Measurements from ENCODE around the gene HEPACAM.

HEPACAM gene

DNA sequence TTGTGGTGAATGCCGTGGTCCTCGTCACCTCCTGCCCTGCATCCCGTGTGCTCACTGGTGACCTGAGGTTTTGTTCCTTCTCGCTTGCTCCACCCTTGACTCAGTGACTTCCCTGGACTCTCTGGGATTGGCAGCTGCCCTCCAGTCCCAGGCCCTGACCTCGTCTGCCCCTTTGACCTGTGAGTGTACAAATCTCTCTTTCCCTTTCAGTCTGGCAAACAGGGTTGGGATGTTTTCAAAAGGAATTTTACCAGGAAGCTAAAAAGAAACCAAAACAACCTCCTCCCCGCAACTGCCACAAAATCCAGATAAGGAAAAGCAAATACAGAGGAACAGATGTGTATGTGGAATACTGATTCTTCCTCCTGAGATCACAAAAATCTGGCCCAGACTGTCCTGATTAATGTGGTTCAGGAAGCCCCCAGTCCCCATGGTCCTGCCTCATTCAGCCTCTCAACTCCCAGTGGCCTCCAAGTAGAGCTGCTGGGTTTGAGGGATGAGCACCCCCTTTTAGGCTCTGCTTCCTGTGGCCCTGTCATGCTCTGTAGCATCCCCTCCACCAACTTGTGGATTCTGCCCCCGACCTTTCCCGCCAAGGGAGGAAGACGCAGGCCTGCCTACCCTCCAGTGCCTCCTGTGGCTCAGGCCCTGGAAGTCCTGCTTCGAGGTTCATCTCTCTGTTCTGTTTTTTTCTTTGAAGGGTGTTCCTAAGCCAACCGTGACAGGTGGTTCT lies 53.3 kb downstream of the HEPACAM start:
- DNase-seq: no peak

DNA sequence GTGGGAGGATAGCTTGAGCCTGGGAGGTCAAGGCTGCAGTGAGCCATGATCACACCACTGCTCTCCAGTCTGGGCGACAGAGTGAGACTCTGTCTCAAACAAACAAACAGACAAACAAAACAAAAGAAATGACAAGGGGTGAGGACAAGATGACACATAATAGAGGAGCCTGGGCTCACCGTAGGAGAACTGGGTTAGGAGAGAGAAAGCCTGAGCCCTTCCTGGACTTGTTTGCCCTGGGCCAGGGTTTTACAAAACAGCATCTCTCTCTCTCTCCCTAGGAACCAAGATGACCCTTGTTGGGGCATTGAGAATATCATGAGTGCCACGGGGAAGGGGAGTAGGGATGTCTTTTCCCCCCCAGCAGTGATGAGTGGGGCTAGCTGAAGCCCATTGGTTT lies 54.9 kb downstream of the HEPACAM start:
- no peak for DNase-seq

DNA sequence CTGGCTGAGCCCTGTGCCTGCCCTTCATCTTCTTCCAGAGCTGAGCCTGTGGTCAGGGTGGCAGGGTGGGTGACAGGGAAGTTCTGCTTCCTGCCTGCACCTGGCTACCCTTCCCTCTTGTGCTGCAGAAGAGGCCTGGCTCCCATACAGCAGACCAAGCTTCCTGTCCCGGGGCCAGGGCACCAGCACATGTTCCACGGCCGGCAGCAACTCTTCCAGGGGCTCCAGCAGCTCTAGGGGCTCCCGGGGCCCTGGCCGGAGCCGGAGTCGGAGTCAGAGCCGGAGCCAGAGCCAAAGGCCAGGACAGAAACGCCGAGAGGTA lies 55.6 kb downstream of the HEPACAM start:
- no peak for DNase-seq

DNA sequence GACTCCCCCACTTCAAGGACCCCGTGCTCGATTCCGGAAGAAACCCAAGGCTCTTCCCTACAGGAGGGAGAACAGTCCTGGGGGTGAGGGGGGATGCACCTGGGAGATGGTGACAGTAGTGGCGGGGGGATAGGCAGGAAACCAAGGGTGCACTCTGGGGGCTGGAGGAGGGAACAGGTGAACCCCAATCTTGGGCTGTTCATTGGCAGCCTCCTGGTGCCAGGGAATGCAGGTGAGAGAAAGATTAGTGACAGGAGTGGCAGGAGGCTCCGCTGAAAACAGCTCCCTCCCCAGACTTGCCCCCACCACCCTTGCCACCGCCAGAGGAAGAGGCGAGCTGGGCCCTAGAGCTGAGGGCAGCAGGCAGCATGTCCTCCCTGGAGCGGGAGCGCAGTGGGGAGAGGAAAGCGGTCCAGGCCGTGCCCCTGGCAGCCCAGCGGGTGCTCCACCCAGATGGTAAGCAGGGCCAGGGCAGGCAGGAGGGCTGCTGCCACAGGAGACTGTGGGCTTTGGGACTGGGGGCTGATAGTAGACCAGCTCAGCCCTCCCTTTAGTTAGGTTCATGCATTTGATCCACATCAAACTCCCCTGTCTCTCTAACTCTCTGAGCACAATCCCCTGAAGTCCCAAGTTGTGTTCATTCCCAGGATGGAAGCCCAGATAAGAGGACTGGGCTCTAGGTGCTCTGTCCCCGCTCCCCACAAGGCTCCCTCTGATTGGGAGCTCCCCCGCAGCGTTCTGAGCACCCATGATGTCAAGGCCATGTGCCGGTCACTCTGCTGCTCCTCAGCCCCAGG lies 56.2 kb downstream of the HEPACAM start:
- DNase-seq: no peak

DNA sequence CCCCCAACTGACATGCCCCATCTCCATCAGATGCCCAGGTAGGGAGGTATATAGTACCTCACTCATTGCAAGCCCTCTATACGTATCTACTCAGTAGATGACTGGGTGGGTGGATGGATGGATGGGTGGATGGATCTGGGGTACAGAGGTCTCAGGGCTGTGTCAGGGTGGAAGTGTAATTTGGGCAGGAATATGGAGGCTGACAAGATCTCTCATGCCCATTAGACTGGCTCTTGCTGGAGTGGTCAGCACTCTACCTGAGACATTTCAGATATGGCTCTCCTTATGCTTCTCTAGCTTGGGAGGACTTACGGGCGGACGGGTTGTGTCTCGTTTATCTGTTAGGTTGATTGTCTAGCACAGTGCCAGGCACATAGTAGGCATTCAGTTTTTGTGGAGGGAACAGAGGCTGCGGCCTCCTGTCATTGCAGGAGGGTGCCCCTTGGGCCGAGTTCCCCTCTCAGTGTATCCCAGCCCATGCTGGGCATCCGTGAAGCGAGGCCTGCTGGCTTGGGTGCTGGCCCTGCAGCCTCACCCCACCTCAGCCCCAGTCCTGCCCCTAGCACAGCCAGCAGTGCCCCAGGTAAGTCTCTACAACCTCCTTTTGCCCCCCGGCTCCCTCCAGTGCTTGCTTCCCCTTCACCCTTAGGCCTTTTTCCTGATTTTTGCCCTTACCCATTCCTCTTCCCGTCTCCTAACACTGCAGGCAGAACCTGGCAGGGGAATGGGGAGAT lies 56.9 kb downstream of the HEPACAM start:
- no peak for DNase-seq

DNA sequence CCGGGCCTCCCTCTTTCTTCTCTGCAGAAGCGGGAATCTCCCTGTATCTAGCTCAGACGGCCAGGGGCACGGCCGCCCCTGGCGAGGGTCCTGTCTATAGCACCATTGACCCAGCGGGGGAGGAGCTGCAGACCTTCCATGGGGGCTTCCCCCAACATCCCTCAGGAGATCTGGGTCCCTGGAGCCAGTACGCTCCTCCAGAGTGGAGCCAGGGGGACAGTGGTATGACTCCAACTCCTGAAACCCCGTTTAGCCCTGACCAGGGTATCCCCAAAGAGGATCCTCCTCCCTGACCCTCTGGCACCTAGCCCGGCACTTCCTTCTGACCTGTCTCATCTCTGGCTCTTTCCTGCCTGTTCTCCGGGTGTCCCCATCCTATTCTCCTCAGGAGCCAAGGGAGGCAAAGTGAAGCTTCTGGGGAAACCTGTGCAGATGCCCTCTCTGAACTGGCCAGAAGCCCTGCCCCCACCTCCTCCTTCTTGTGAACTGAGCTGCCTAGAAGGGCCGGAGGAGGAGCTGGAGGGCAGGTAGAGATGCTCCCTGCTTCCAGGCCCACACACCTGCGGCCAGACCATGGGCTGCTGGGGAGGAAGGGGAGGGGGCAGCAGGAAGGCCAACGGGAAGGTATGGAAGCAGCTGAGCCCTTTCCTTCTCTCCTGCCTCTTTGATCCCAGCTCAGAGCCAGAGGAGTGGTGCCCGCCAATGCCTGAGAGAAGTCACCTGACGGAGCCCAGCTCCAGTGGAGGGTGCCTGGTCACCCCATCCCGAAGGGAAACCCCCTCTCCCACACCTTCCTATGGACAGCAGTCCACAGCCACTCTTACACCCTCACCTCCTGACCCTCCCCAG lies 57.7 kb downstream of the HEPACAM start:
- no peak for DNase-seq

DNA sequence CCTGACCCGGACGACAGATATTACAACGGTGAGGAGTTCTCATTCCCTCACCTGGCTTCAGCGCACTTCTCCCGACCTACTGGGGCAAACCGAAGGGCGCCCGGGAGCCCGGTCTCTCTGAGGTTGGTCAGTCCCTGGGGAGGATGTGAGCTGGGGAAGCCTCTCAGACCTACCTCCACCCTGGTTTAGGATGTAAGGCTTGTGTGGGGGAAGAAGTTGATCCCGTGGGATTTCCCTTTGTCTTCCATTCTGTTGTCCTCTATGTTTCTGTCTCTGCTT lies 58.3 kb downstream of the HEPACAM start:
- no peak for DNase-seq

DNA sequence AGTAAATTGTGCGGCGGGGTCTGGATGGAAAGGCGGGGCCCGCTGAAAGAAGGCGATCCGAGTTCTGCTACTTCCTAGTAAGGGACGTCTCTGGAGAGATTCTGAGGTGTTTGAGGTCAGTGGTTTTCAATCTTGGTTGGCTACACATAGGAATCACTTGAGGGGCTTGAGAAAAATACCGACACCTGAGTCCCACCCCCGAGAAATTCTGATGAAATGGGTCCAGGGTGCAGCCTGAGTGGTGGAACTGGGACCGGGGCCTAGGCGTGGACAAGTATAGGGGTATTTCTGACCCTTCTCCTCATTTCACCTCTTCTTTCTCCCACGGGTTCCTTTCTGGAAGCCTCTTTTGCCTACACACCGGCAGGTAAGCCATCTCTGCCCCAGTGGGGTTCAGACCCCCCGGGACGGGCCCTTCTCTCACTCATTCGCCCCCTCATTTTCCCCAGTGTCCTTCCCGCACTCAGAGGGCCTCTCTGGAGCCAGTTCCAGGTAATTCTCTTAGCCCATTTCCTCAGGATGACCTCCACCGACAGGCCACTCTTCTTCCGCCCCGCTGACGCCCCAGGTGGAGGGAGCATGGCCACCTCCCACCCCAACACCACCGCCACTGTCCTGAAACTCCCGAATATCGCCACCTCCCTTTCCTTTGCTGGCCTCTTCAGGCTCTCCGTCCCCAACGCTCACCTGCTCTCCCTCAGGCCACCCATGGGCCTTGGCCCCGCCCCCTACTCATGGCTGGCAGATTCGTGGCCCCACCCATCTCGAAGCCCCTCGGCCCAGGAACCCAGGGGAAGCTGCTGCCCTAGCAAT lies 58.8 kb downstream of the HEPACAM start:
- no peak for DNase-seq

DNA sequence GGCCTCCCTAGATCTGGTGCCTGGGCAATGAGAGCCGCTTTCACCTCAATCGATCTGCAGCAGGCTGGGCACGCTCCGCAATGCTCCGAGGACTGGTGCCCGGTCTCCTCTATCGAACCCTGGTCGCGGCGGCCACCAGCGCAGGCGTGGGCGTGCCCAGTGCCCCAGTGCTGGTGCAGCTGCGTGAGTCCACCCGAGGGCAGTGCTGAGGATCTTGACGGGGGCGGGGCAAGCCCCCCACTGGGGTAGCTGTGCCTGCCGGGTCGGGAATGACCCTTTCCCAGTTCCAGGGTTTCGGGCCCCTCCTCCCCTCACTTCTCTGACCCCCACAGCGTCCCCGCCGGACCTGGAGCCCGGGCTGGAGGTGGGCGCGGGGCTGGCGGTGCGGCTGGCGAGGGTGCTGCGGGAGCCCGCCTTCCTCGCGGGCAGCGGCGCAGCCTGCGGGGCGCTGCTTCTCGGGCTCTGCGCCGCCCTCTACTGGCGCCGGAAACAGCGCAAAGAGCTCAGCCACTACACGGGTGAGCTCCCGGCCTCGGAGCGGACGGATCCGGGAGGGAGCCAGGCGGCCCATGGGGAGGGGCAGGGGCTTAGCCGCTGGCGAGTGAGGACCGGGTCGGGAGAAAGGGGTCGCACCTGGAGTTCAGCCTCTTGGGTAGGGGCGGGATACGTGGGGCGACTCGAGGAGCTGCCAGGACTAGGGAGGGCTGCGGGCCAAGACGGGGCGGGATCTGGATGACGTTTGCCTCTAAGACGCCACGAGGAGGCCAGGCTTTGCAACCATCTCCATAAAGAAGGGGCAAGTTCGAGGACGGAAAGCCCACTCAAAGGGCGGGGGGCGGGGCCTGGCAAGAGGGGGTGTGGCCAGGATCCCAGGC lies 59.7 kb downstream of the HEPACAM start:
- peak; percentile 84 for DNase-seq

DNA sequence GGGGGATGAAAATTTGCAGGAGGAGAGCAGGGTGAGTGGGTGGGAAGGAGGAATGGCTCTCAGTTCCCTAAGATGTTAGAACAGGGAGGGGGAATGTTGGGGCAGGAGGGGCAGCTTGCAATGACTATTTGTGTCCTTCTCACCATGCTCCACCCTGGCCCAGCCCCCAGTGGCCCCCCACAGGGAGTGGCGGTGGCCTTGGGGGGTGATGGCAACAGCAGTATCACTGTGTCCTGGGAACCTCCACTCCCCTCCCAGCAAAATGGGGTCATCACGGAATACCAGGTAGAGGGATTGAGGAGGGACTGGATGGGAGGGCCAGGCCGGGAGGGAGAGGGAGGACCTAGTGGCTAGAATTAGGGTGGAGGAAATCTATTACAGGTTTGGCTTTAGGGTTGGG lies 60.4 kb downstream of the HEPACAM start:
- DNase-seq: no peak

DNA sequence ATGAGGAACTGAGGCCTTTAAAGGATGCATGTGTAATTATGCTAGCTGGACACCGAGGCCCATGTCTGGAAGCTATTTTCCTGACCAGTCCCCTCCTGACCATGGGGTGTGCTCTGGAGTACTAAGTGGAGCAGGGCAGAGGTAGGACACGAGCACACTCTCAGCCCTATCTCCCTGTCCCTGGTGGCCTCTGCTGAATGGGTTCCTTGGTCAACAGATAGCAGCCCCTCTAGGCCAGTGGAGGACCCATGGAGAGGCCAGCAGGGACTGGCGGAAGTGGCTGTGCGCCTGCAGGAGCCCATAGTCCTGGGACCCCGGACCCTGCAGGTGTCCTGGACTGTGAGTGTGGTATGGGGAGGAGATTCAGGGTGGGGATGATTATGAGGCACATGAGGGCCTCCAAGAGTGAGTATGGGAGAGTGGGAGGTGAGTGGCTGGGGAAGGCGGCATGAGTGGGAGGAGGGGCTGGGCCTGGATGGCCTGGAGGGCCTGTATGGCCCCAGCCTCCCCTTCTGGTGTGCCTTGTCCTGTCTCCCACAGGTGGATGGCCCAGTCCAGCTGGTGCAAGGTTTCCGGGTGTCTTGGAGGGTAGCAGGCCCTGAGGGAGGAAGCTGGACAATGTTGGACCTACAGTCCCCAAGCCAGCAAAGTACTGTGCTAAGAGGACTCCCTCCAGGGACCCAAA lies 61.1 kb downstream of the HEPACAM start:
- no peak for DNase-seq

DNA sequence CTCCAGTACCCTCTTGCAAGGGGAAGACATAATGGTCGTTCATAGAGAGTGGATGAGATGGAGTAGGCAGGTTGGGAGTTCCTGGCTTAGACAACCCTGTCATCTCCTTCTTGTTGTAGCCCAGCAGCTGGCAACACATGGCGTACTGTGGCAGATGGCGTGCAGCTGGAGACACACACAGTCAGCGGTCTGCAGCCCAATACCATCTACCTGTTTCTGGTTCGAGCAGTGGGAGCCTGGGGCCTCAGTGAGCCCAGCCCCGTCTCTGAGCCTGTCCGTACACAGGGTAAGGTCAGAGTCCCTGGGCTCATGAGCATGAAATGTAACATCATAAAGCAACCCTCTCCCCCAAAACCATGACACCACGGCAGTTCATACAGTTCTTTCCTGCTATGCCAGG lies 61.9 kb downstream of the HEPACAM start:
- DNase-seq: no peak

DNA sequence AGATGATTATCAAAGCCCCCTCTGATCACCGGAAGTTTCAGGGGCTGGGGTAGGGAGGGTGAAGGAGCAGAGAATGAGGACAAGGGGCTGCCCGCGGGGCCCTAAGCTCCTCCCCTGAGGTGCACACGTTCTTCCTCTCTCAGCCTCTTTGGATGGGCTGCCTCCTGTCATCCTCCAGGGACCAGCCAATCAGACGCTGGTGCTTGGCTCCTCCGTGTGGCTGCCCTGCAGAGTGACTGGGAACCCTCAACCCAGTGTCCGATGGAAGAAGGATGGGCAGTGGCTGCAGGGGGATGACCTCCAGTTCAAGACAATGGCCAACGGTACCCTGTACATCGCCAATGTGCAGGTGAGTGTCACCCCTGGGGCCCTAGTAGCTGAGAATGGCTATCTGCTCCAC lies 63.1 kb downstream of the HEPACAM start:
- no peak for DNase-seq

DNA sequence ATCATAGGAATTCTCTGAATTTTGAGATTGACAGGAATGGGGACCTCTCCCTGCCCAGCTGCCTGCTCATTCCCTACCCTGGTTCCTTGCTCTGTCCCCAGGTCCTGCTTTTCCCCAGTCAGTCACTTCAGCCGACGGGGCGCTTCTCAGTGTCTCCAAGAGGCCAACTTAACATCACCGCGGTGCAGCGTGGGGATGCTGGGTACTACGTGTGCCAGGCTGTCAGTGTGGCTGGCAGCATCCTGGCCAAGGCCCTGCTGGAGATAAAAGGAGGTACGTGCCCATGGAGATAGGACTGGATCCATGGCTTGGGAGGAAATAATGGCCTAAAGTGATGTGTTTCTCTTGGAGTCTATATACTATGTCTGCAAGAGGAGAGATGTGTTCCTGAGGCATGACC lies 63.6 kb downstream of the HEPACAM start:
- DNase-seq: no peak

DNA sequence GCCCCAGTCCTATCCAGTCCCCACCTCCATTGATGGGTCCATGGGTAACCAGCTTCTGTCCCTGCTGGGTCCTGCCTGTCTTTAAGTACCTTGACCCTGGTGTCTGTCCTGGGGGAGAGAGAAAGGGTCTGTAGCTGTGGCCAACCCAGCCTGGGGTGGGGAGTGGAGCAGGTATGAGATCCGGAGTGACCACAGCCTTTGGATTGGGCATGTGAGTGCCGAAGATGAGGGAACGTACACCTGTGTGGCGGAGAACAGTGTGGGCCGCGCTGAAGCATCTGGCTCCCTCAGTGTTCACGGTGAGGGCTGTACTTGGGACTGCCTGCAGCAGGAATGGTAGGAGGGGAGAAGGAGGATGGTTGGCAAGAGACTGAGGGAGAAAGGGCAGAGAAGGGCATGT lies 65.4 kb downstream of the HEPACAM start:
- DNase-seq: no peak

DNA sequence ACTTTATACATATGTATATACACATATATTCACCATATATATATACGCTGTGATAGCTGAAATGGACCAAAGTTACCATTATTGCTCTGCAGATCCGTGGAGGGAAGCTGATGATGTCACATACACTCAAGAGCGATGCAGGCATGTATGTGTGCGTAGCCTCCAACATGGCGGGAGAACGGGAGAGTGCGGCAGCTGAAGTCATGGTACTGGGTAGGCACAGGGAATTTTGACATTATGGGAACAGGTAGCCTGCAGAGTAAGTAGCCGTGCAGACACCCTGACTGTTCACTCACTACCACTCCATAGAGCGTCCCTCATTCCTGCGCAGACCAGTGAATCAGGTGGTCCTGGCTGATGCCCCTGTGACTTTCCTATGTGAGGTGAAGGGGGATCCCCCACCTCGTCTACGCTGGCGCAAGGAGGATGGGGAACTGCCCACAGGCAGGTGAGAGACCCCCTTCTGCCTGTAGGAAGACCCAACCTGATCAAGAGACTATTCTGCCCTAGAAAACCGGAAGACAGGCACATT lies 65.9 kb downstream of the HEPACAM start:
- no peak for DNase-seq

DNA sequence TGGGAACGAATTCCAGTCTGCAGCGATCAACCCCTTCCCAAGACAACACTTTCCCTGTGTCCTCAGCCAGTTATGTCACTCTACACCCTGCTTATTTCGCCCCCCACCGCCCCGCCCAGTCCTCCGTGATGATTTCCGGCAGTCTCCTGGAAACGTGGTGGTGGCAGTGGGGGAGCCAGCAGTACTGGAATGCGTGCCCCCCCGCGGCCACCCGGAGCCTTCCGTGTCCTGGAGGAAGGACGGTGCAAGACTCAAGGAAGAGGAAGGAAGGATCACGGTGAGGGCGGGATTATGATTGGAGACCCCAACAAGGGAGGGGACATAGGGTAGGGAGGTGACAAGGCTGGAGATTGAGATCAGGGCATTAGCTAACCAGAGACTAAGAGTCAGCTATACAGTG lies 66.5 kb downstream of the HEPACAM start:
- no peak for DNase-seq
